ENCODE measurements around the gene PRR23A.

DNA sequence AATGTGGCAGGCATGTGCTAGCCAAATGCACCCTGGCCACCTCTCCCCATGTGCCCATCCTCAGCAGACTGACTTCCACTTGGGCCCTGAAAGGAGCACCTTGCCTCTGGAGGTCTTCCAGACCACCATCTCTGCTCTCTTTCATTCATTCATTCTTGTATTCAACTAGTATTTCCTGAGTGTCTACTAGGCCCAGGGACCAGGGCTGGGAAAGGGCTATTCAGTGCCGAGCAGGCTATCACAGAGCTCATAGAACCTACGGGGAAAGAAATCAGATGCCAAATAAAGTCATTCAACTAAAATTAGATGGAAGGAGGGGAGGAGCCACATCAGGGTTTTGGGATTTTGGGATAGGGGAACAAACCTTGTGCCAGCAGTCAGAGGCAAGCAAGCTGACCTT is 18.9 kb downstream of the PRR23A start:
- TF ChIP-seq, protein P1, sequence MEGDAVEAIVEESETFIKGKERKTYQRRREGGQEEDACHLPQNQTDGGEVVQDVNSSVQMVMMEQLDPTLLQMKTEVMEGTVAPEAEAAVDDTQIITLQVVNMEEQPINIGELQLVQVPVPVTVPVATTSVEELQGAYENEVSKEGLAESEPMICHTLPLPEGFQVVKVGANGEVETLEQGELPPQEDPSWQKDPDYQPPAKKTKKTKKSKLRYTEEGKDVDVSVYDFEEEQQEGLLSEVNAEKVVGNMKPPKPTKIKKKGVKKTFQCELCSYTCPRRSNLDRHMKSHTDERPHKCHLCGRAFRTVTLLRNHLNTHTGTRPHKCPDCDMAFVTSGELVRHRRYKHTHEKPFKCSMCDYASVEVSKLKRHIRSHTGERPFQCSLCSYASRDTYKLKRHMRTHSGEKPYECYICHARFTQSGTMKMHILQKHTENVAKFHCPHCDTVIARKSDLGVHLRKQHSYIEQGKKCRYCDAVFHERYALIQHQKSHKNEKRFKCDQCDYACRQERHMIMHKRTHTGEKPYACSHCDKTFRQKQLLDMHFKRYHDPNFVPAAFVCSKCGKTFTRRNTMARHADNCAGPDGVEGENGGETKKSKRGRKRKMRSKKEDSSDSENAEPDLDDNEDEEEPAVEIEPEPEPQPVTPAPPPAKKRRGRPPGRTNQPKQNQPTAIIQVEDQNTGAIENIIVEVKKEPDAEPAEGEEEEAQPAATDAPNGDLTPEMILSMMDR (IDR thresholded peaks at IDR 0.05), result no peak
- TF ChIP-seq POLR2A (IDR thresholded peaks at IDR 0.05), result no peak
- TF ChIP-seq EP300 (IDR thresholded peaks at IDR 0.05), result no peak
